Vagina (tissue), 2 donors: ENCODE results near the gene GRAMD1B. TPM values are rescaled to one million over a fixed set of nuclear protein-coding genes. Genes with fewer than 3 reads are reported as not detected.

Source experiments
- DNase-seq, 2 donors: peaks; one replicate each; pipeline ENCODE4 v3.0.0-alpha.2; 2017; ENCODE audit errors: extremely low spot score in 2 of 2
- H3K27ac ChIP-seq: fragments of 200-600 bp; sonication (generic); one replicate; pipeline ENCODE4 v1.5.1; 2019
- H3K27me3 ChIP-seq: fragments of 200-600 bp; sonication (generic); one replicate; pipeline ENCODE4 v1.5.1; 2019
- H3K36me3 ChIP-seq, 2 donors: fragments of 200-600 bp; sonication (generic); one replicate each; pipeline ENCODE4 v1.5.1; 2017 to 2019
- H3K4me1 ChIP-seq: fragments of 200-600 bp; sonication (generic); one replicate; pipeline ENCODE4 v1.5.1; 2019
- H3K4me3 ChIP-seq, 2 donors: fragments of 200-600 bp; sonication (generic); 1 replicate in 1 of 2; 2 replicates in 1 of 2; pipeline ENCODE4 v1.5.1; 2016 to 2019
- H3K9me3 ChIP-seq: fragments of 200-600 bp; sonication (generic); one replicate; pipeline ENCODE4 v1.5.1; 2019
- POLR2A ChIP-seq, 2 donors: fragments of 450-650 bp; IDR thresholded peaks; one replicate each; pipeline ENCODE4 v1.6.1; 2017; ENCODE audit warnings: antibody characterized with exemption in 2 of 2, mild to moderate bottlenecking in 2 of 2, moderate library complexity in 2 of 2
- POLR2AphosphoS5 ChIP-seq, 2 donors: sonication (generic); formaldehyde crosslinking; IDR thresholded peaks; one replicate each; pipeline ENCODE4 v1.9.0; 2017; ENCODE audit warnings: antibody characterized with exemption in 2 of 2, mild to moderate bottlenecking in 2 of 2, low read depth in 1 of 2; ENCODE audit not compliant: insufficient read depth in 1 of 2
- intact Hi-C: fragments of 100-400 bp; cut with DNase I; formaldehyde crosslinking; loops from one replicate; pipeline ENCODE4 v1.15.1; 2023
- total RNA-seq: library from RNA; depleted of rRNA; stranded (reverse); fragments of >200 nt; gene quantifications from one replicate; pipeline ENCODE4 v1.2.3, GENCODE V29; 2016
- TF ChIP-seq, protein P1 (sequence below), 3 experiments: fragments of 450-650 bp in 2 of 3; fragments of 200-600 bp in 1 of 3; sonication (generic) in 1 of 3; IDR thresholded peaks; one replicate each; pipeline ENCODE4 v1.5.1; 2017 to 2019; ENCODE audit warnings: antibody characterized with exemption in 3 of 3, mild to moderate bottlenecking in 2 of 3, moderate library complexity in 2 of 3

GRAMD1B gene
- total RNA-seq, 1 donor from 2014 or later = 4.9 TPM

DNA sequence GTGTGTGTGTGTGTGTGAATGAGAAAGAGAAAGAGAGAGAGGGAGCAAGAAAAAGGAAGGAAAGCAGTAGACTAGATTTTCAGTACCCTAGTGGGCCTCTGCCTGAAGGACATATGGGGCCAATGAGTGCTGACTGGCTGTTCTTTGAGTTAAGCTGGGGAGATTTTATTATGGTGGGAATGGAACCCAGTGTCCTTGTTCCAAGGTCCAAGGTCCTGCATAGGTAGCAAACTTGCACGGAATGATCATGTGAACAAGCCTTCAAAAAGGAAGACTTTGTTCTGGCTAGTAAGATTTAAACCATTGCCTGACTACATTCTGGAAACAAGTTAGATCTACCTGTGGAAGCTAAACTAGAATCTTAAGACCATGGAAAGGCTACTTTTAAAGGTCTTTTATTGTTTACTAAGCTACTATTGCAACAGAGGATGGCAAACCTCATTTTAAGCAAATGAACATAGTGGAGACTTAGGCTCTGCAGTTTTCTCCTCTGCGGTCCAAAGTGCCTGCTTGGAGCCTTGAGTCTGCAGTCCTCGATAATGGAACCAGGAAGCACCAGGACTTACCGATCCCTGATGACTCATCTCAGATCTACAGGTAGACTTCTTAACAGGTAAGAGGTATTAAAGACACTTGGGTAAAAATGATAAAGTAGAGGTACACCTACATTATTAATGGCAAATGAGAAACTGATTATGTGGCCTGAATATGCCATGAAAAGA lies 10.2 kb upstream of the GRAMD1B start:
- intact Hi-C loops = no loop called here

DNA sequence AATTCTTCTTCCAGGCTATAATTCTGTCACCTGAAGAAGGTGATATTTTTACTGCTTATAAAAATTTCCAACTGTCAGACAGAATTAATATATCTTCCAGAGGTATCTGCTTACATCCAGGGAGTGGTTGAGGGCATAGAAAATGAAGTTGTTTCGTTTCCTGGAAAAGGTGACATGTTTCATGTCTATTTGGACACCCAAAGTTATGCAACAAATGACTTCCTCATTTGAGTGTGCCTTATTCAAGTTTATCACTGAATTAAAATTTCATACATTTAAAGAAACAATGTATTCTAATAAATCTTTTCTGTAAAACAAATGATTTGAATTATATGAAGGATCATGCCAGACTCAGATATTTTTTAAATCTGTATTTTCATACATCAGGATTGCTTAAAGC lies 8.5 kb upstream of the GRAMD1B start:
- Histone ChIP-seq H3K27ac (no peak overlapping the region), H3K4me3 (no peak overlapping the region), H3K4me1 (no peaks in the 10 kb centered on the region), H3K27me3 (no peaks in the 10 kb centered on the region), H3K9me3 (no peaks in the 10 kb centered on the region), H3K36me3 (no peaks in the 10 kb centered on the region)
- TF ChIP-seq, protein P1, sequence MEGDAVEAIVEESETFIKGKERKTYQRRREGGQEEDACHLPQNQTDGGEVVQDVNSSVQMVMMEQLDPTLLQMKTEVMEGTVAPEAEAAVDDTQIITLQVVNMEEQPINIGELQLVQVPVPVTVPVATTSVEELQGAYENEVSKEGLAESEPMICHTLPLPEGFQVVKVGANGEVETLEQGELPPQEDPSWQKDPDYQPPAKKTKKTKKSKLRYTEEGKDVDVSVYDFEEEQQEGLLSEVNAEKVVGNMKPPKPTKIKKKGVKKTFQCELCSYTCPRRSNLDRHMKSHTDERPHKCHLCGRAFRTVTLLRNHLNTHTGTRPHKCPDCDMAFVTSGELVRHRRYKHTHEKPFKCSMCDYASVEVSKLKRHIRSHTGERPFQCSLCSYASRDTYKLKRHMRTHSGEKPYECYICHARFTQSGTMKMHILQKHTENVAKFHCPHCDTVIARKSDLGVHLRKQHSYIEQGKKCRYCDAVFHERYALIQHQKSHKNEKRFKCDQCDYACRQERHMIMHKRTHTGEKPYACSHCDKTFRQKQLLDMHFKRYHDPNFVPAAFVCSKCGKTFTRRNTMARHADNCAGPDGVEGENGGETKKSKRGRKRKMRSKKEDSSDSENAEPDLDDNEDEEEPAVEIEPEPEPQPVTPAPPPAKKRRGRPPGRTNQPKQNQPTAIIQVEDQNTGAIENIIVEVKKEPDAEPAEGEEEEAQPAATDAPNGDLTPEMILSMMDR (IDR thresholded peaks at IDR 0.05) = no peak
- no peak for TF ChIP-seq POLR2A (IDR thresholded peaks at IDR 0.05)
- TF ChIP-seq POLR2AphosphoS5 (IDR thresholded peaks at IDR 0.05; ENCODE audit: insufficient read depth in 1 of 2, low read depth in 1 of 2) = no peak
- DNase-seq = no peak
- intact Hi-C loops = no loop called here

More for the DNA sequence above, 10.2 kb upstream of the GRAMD1B start:
- no peaks in the 10 kb centered on the region for H3K4me1 ChIP-seq
- no peaks in the 10 kb centered on the region for H3K36me3 ChIP-seq
- no peak for DNase-seq
- no peaks in the 10 kb centered on the region for H3K27me3 ChIP-seq
- no peaks in the 10 kb centered on the region for H3K9me3 ChIP-seq
- no peak overlapping the region for H3K4me3 ChIP-seq
- TF ChIP-seq POLR2A (IDR thresholded peaks at IDR 0.05) (no peak), POLR2AphosphoS5 (IDR thresholded peaks at IDR 0.05; ENCODE audit: insufficient read depth in 1 of 2, low read depth in 1 of 2) (no peak)
- TF ChIP-seq, protein P1 (IDR thresholded peaks at IDR 0.05) = no peak
- no peak overlapping the region for H3K27ac ChIP-seq

DNA sequence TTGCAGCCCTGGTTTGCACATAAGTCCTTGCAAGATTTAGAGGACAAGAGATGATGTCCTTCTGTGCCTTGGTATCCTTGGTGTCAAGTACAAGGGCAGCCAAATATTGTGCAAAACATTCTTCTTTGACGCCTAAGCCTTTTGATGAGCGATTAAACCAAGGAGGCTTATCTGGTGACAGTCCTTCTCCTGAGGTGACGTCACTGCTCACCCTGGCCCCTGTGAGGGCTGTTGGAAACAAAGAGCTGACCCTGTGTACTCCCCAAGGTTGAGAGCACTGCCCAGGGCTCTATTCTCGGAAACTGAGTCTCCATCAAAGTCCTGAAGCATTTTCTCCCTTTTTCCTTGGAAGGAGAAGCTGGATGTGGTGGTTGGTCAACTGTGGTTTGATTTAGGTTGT lies 4.7 kb upstream of the GRAMD1B start:
- peaks cover 10% of the 10 kb centered on the region for H3K4me1 ChIP-seq
- no peaks in the 10 kb centered on the region for H3K36me3 ChIP-seq
- H3K9me3 ChIP-seq = no peaks in the 10 kb centered on the region
- no peak overlapping the region for H3K27ac ChIP-seq
- TF ChIP-seq POLR2A (IDR thresholded peaks at IDR 0.05) = no peak
- DNase-seq = no peak
- no peaks in the 10 kb centered on the region for H3K27me3 ChIP-seq
- intact Hi-C loops = no loop called here
- H3K4me3 ChIP-seq = no peak overlapping the region

DNA sequence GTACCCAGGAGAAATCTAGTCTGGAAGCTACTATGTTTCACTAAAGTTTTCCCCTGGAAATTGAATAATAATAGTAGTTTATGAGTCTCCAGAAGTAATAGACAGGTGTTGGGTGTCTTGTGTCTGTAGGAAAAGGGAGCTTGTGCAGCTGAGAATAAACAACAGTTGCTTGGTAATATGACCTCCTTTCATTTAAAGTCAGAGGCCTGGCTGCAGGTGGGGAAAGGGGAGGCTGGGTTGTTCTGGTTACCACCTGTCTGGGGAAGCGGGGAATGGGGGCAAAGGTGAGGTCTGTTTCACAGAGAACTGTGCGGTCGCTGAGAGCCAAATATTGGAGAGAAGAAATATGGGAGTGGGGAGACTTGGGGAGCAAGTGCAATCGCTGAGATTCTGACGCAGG lies 3.3 kb upstream of the GRAMD1B start:
- intact Hi-C loops = no loop called here
- no peaks in the 10 kb centered on the region for H3K36me3 ChIP-seq
- H3K4me3 ChIP-seq = no peak overlapping the region
- peaks cover 21% of the 10 kb centered on the region for H3K4me1 ChIP-seq
- H3K9me3 ChIP-seq = no peaks in the 10 kb centered on the region
- TF ChIP-seq, protein P1 (IDR thresholded peaks at IDR 0.05) = no peak
- TF ChIP-seq POLR2AphosphoS5 (IDR thresholded peaks at IDR 0.05; ENCODE audit: insufficient read depth in 1 of 2, low read depth in 1 of 2) (no peak), POLR2A (IDR thresholded peaks at IDR 0.05) (no peak)
- DNase-seq = no peak
- no peak overlapping the region for H3K27ac ChIP-seq
- no peaks in the 10 kb centered on the region for H3K27me3 ChIP-seq

DNA sequence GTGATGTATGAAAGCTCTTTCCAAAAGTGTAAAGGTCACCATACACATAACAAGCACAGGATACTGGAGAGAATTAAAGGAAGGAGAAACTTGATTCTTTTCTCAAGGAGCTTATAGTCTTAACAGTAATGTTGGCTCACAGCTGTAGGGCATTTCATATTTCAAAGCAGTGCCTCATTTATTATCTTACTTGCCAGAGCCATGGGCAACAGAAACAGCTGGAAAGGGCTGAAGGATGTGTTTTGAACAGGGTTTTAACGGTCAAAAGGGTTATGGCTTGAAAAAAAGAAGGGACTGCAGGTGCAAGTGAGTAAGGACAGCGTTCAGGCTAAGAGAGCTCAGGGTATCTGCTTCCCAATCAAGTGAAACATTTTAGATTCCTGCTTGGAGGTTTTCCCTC lies 2.7 kb upstream of the GRAMD1B start:
- TF ChIP-seq POLR2AphosphoS5 (IDR thresholded peaks at IDR 0.05; ENCODE audit: insufficient read depth in 1 of 2, low read depth in 1 of 2) = no peak
- no peak for TF ChIP-seq POLR2A (IDR thresholded peaks at IDR 0.05)
- TF ChIP-seq, protein P1 (IDR thresholded peaks at IDR 0.05) = no peak
- H3K4me1 ChIP-seq = peaks cover 21% of the 10 kb centered on the region
- H3K9me3 ChIP-seq = no peaks in the 10 kb centered on the region
- H3K4me3 ChIP-seq = no peak overlapping the region
- no peak for DNase-seq
- H3K27me3 ChIP-seq = no peaks in the 10 kb centered on the region
- no peak overlapping the region for H3K27ac ChIP-seq
- H3K36me3 ChIP-seq = no peaks in the 10 kb centered on the region
- intact Hi-C loops = no loop called here
